ENCODE data around the gene ENDOD1.

The ENDOD1 gene

GRCh38 chr11:95149651-95150364, 60.2 kb downstream of the ENDOD1 start:
- H3K36me3 ChIP-seq = no peaks in the 10 kb centered on the region
- no peaks in the 10 kb centered on the region for H3K9me3 ChIP-seq
- DNase-seq = no peak
- no peak for TF ChIP-seq CTCF (IDR thresholded peaks at IDR 0.05)
- peak overlapping the region; percentile 58 to 60 for H3K4me3 ChIP-seq
- H3K4me1 ChIP-seq = peaks cover 0 to 53% (median 19%) of the 10 kb centered on the region in 4 donors
- intact Hi-C loops (cut with DNase I; ENCODE audit: low total_unique reads) = loop anchor here (2.0 to 5.0 kb wide), 4 partner anchors 73 to 615 kb away; partner anchors contain the start of genes CWC15, KDM4D and SRSF8
- H3K27me3 ChIP-seq = no peaks in the 10 kb centered on the region
- peak overlapping the region; percentile 80 to 92 for H3K27ac ChIP-seq

- DNase-seq = peak; percentile 91 to 95
- Histone ChIP-seq H3K9me3 (no peaks in the 10 kb centered on the region), H3K27ac (peak overlapping the region; percentile 80 to 92), H3K4me3 (peak overlapping the region; percentile 58 to 60), H3K4me1 (peaks cover 0 to 57% (median 20%) of the 10 kb centered on the region in 4 donors), H3K36me3 (no peaks in the 10 kb centered on the region), H3K27me3 (no peaks in the 10 kb centered on the region)
- peak; percentile 83 to 98 for TF ChIP-seq CTCF (IDR thresholded peaks at IDR 0.05)
- intact Hi-C loops (cut with DNase I; ENCODE audit: low total_unique reads) = loop anchor here (2.0 to 5.0 kb wide), 3 partner anchors 84 to 614 kb away; partner anchors contain the start of genes CWC15, KDM4D and SRSF8
These were observed 61.5 kb downstream of the ENDOD1 start for GRCh38 chr11:95150956-95151684.

GRCh38 chr11:95152876-95153856, 63.5 kb downstream of the ENDOD1 start:
- DNase-seq = no peak
- Histone ChIP-seq H3K4me3 (peak overlapping the region in 1 of 2 donors; percentile 5), H3K27me3 (no peaks in the 10 kb centered on the region), H3K27ac (no peak overlapping the region), H3K4me1 (peaks cover 0 to 70% (median 36%) of the 10 kb centered on the region in 4 donors), H3K36me3 (no peaks in the 10 kb centered on the region), H3K9me3 (no peaks in the 10 kb centered on the region)
- intact Hi-C loops (cut with DNase I; ENCODE audit: low total_unique reads) = loop anchor here (5.0 kb wide), 2 partner anchors 86 to 181 kb away; partner anchors contain the start of genes CWC15, KDM4D and SRSF8
- no peak for TF ChIP-seq CTCF (IDR thresholded peaks at IDR 0.05)

GRCh38 chr11:95153857-95154246, 64.2 kb downstream of the ENDOD1 start:
- Histone ChIP-seq H3K4me3 (no peak overlapping the region), H3K27ac (no peak overlapping the region), H3K9me3 (no peaks in the 10 kb centered on the region), H3K36me3 (no peaks in the 10 kb centered on the region), H3K27me3 (no peaks in the 10 kb centered on the region), H3K4me1 (peaks cover 0 to 63% (median 35%) of the 10 kb centered on the region in 4 donors)
- intact Hi-C loops (cut with DNase I; ENCODE audit: low total_unique reads) = loop anchor here (2.0 to 5.0 kb wide), 3 partner anchors 87 to 553 kb away; partner anchors contain the start of genes CWC15, KDM4D and SRSF8
- DNase-seq = no peak
- no peak for TF ChIP-seq CTCF (IDR thresholded peaks at IDR 0.05)

GRCh38 chr11:95154514-95154913, 64.9 kb downstream of the ENDOD1 start:
- no peak overlapping the region for H3K4me3 ChIP-seq
- H3K4me1 ChIP-seq = peaks cover 0 to 57% (median 34%) of the 10 kb centered on the region in 4 donors
- peak; percentile 32 to 47 for TF ChIP-seq CTCF (IDR thresholded peaks at IDR 0.05)
- no peaks in the 10 kb centered on the region for H3K9me3 ChIP-seq
- intact Hi-C loops (cut with DNase I; ENCODE audit: low total_unique reads) = loop anchor here (2.0 to 5.0 kb wide), 3 partner anchors 87 to 552 kb away; partner anchors contain the start of genes CWC15, KDM4D and SRSF8
- H3K27me3 ChIP-seq = no peaks in the 10 kb centered on the region
- H3K36me3 ChIP-seq = no peaks in the 10 kb centered on the region
- H3K27ac ChIP-seq = no peak overlapping the region
- DNase-seq = no peak
